ENCODE measurements around the gene CCDC186. TPM values are rescaled to one million over a fixed set of nuclear protein-coding genes. Genes with fewer than 3 reads are reported as not detected.

Gene CCDC186
- total and polyA plus RNA-seq, 2 of the 13 experiments (the other 11 are each of a cell fraction or from before 2014, with no cell fraction given): 4.2 to 11.8 TPM

GRCh38 chr10:114131094-114131493 lies 42.9 kb downstream of the CCDC186 start:
- ATAC-seq (no peak), DNase-seq (ENCODE audit: low spot score) (no peak), FAIRE-seq (no peak)
- in situ Hi-C loops (cut with HindIII; ENCODE audit: extremely low pct_ligation_motif_present, low pct_unique_long_range_greater_than_20kb): no loop called here
- Histone ChIP-seq H3K27ac (ENCODE audit: extremely low read length, insufficient read depth, low read length) (no peak overlapping the region), H3K9me3 (ENCODE audit: low read length) (no peaks in the 10 kb centered on the region), H3K36me3 (replicated peaks in 1 of 2; ENCODE audit: control insufficient read depth in 1 of 2, insufficient read depth in 2 of 2, low read length in 2 of 2) (peaks cover 8 to 44% of the 10 kb centered on the region in 2 experiments), H3K4me2 (ENCODE audit: low read depth, low read length) (no peak overlapping the region), H3K27me3 (ENCODE audit: control insufficient read depth in 1 of 2, insufficient read depth in 2 of 2, low read length in 2 of 2) (no peaks in the 10 kb centered on the region), H2AFZ (ENCODE audit: low read length) (no peak overlapping the region), H4K20me1 (ENCODE audit: insufficient read depth, low read length) (no peaks in the 10 kb centered on the region), H3K9ac (ENCODE audit: insufficient read depth, low read depth, low read length) (no peak overlapping the region), H3K79me2 (ENCODE audit: insufficient read depth, low read length) (no peaks in the 10 kb centered on the region), H3K4me3 (replicated peaks in 1 of 3; ENCODE audit: insufficient read depth in 1 of 3, low read depth in 2 of 3, low read length in 3 of 3) (no peak overlapping the region), H3K4me1 (ENCODE audit: insufficient read depth, low read length) (no peaks in the 10 kb centered on the region)
- ChIA-PET POLR2A (no interaction called here), CTCF (ENCODE audit: low intra/inter-chr PET ratio, low total read pairs) (no interaction called here)
- no TSS peak for BruUV-seq (replicated peaks)
- TF ChIP-seq ZNF232 (CRISPR knock-in tag; IDR thresholded peaks at IDR 0.05; ENCODE audit: borderline replicate concordance): no peak
- over 99% methylated on average over 3 of the region's 3 CpGs for WGBS (ENCODE audit: low lambda C conversion rate)
- intact Hi-C loops (cut with micrococcal nuclease; ENCODE audit: unreplicated experiment): no loop called here

- WGBS (ENCODE audit: low lambda C conversion rate): 96% methylated on average over 1 of the region's 1 CpG
- H2AFZ ChIP-seq (ENCODE audit: low read length): no peak overlapping the region
- intact Hi-C loops (cut with micrococcal nuclease; ENCODE audit: unreplicated experiment) (no loop called here), in situ Hi-C loops (cut with HindIII; ENCODE audit: extremely low pct_ligation_motif_present, low pct_unique_long_range_greater_than_20kb) (no loop called here)
- H3K27me3 ChIP-seq (ENCODE audit: control insufficient read depth in 1 of 2, insufficient read depth in 2 of 2, low read length in 2 of 2): no peaks in the 10 kb centered on the region
- TF ChIP-seq ZNF724P (CRISPR knock-in tag; IDR thresholded peaks at IDR 0.05; ENCODE audit: borderline replicate concordance) (no peak), MXD3 (CRISPR knock-in tag; IDR thresholded peaks at IDR 0.05) (no peak), KDM5A (IDR thresholded peaks at IDR 0.05; ENCODE audit: borderline replicate concordance, low read length) (no peak), HNRNPK (IDR thresholded peaks at IDR 0.05; ENCODE audit: low read depth, low read length, poor library complexity, severe bottlenecking) (no peak), ARNTL (CRISPR knock-in tag; IDR thresholded peaks at IDR 0.05) (no peak), ZNF567 (CRISPR knock-in tag; IDR thresholded peaks at IDR 0.05; ENCODE audit: borderline replicate concordance) (no peak), ZIK1 (CRISPR knock-in tag; IDR thresholded peaks at IDR 0.05; ENCODE audit: borderline replicate concordance, low read depth) (no peak), CSRNP2 (CRISPR knock-in tag; conservative IDR thresholded peaks at IDR 0.05; ENCODE audit: low read depth) (no peak), AGO1 (IDR thresholded peaks at IDR 0.05; ENCODE audit: low read depth, low read length, poor library complexity, severe bottlenecking) (no peak), CHCHD3 (CRISPR knock-in tag; IDR thresholded peaks at IDR 0.05) (no peak), ZBTB1 (CRISPR knock-in tag; IDR thresholded peaks at IDR 0.05; ENCODE audit: borderline replicate concordance) (no peak), ZNF570 (CRISPR knock-in tag; IDR thresholded peaks at IDR 0.05; ENCODE audit: borderline replicate concordance) (no peak), RXRA (CRISPR knock-in tag; IDR thresholded peaks at IDR 0.05) (no peak)
- ChIA-PET POLR2A (no interaction called here), CTCF (ENCODE audit: low intra/inter-chr PET ratio, low total read pairs) (no interaction called here)
- no peaks in the 10 kb centered on the region for H3K9me3 ChIP-seq (ENCODE audit: low read length)
- H3K9ac ChIP-seq (ENCODE audit: insufficient read depth, low read depth, low read length): no peak overlapping the region
- H3K27ac ChIP-seq (ENCODE audit: extremely low read length, insufficient read depth, low read length): no peak overlapping the region
- no peaks in the 10 kb centered on the region for H3K4me1 ChIP-seq (ENCODE audit: insufficient read depth, low read length)
- no peak for FAIRE-seq
- H3K36me3 ChIP-seq (replicated peaks in 1 of 2; ENCODE audit: control insufficient read depth in 1 of 2, insufficient read depth in 2 of 2, low read length in 2 of 2): 0 out of 5 replicates have a peak, but pooled peaks cover 0 to 5% of the 10 kb centered on the region in 2 experiments
- H3K4me3 ChIP-seq (replicated peaks in 1 of 3; ENCODE audit: insufficient read depth in 1 of 3, low read depth in 2 of 3, low read length in 3 of 3): no peak overlapping the region
- BruUV-seq (replicated peaks): no TSS peak
- no peak overlapping the region for H3K4me2 ChIP-seq (ENCODE audit: low read depth, low read length)
- no peaks in the 10 kb centered on the region for H3K79me2 ChIP-seq (ENCODE audit: insufficient read depth, low read length)
- no peak for DNase-seq (ENCODE audit: low spot score)
- H4K20me1 ChIP-seq (ENCODE audit: insufficient read depth, low read length): no peaks in the 10 kb centered on the region
- no peak for ATAC-seq
Measured at GRCh38 chr10:114121031-114121430, 53.0 kb downstream of the CCDC186 start.

All from HepG2 (cell line).